ENCODE results near the gene UBE3C.

GRCh38 chr7:157224627-157225026, 85.9 kb downstream of the UBE3C start:
- TF ChIP-seq CTCF (IDR thresholded peaks at IDR 0.05) (peak in 2 of 5 experiments; percentile 13 to 19), POLR2A (IDR thresholded peaks at IDR 0.05) (no peak)
